Sigmoid colon (tissue), 4 donors: Measurements from ENCODE around the gene A3GALT2.

Source experiments
- EP300 ChIP-seq, 4 donors: sonication (generic); formaldehyde crosslinking; IDR thresholded peaks; one replicate each; pipeline ENCODE4 v1.6.1; 2017; ENCODE audit warnings: antibody characterized with exemption in 4 of 4
- POLR2AphosphoS5 ChIP-seq, 4 donors: sonication (generic); formaldehyde crosslinking; IDR thresholded peaks; one replicate each; pipeline ENCODE4 v1.6.1; 2017; ENCODE audit warnings: antibody characterized with exemption in 4 of 4

- TF ChIP-seq EP300 (IDR thresholded peaks at IDR 0.05) (no peak), POLR2AphosphoS5 (IDR thresholded peaks at IDR 0.05) (no peak)
Measured at GRCh38 chr1:33267468-33268205, 53.3 kb downstream of the A3GALT2 start.
